ENCODE data around the gene RSPRY1.
"Not testable (repeated sequence)": the region's sequence is repeated elsewhere in the genome, so short reads cannot be mapped to it uniquely, and the experiment has no call there.

RSPRY1 gene

DNA sequence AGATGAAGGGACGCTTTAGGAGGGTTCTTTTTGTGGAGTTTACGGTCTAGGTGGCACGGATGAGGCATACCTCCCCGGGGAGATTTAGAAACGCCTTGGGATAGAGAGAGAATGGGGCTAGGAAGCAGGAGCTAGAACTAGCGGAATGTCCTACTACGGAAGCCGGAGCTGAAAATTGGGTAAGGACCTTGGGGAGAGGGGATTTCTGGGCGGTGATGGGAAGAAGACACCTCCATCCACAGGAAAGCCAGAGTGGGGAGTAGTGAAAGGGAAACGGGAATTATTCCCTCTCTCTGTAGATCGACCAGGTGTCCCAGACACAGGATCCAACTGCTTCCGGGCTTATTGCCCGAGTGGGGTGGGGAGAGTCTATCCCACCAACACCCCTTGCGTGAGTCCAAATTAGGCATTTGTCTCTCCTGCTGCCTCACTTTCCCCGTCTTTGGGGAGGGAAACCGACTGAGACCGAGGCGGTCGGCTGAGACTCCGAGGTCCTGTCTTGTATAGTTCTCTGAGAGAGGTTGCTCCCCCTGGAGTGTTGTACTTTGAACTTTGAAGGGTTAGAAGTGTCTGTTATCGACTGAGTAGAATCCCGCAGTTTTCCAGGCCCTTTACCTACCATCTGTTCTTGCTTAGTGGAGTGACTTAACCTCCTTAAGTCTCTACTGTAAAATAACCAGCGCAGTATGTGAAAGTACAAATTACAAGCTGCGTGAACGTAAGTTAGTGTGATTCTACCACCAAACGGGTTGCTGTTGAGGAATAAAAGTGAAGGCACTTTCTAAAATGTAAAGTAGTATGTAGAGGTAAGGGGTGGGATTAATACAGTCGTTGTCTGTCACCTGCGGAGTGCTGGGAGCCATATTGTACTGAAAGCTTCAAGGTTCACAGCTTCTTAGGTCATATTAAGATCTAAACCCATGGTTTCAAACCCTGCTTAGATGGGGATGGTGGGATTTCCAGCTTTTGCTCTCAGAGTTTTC is 1.0 kb downstream of the RSPRY1 start:
- in situ Hi-C loops (cut with MboI; ENCODE audit: low sequenced_read_pairs) = no loop called here
- Histone ChIP-seq H3K36me3 (replicated peaks) (0 out of 2 replicates have a peak, but pooled peaks cover 5% of the 10 kb centered on the region), H3K9me3 (no peaks in the 10 kb centered on the region), H3K27me3 (ENCODE audit: low read depth) (no peaks in the 10 kb centered on the region), H3K4me1 (peaks cover 5% of the 10 kb centered on the region; the same call in 1 of the 2 replicates), H3K4me3 (peak overlapping the region; percentile 91)
- DNase-seq (ENCODE audit: low spot score in 2 of 2) = peak in 1 of 2 experiments; percentile 36

DNA sequence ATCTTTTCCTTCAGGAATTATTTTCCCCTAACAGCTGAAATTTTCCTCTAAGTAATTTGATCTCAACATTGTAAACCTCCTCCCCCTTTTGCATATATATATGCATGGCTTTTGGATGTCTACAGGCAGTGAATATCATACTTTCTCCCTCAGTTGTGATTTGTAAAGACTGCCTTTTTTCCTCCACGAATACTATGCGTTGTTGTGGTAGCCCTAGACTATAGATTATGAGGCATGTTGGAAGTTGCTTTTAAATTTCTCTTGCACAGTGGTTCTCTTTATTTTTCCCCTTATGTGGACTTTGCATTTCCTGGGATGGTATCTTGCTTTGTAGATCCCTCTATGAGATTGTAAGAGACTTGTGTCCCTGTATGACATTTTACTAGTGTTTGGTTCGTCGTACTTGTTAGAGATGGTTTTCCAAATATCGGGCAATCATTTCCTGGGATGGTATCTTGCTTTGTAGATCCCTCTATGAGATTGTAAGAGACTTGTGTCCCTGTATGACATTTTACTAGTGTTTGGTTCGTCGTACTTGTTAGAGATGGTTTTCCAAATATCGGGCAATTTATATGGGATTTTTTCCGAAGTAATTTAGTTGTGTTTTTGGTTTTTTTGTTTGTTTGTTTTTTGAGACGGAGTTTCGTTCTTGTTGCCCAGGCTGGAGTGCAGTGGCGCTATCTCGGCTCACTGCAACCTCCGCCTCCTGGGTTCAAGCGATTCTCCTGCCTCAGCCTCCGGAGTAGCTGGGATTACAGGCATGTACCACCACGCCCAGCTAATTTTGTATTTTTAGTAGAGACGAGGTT is 2.0 kb downstream of the RSPRY1 start:
- H3K27me3 ChIP-seq (ENCODE audit: low read depth); H3K36me3 ChIP-seq (replicated peaks); H3K4me1 ChIP-seq; H3K9me3 ChIP-seq; in situ Hi-C loops (cut with MboI; ENCODE audit: low sequenced_read_pairs): not testable (repeated sequence)
- H3K4me3 ChIP-seq = peak overlapping the region; percentile 91
- peak in 1 of 2 experiments; percentile 31 for DNase-seq (ENCODE audit: low spot score in 2 of 2)

DNA sequence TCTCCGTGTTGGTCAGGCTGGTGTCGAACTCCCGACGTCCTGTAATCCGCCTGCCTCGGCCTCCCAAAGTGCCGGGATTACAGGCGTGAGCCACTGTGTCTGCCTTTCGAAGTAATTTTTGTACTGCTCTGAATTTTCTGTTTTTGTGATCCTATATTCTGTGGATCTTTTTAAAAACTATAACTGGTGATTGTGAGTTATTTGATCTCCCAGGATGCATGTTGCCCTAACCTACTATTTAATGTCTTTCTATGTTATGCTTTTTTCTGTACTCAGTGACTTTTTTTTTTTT is 2.5 kb downstream of the RSPRY1 start:
- no peak for DNase-seq (ENCODE audit: low spot score in 2 of 2)
- in situ Hi-C loops (cut with MboI; ENCODE audit: low sequenced_read_pairs) = no loop called here
- H3K36me3 ChIP-seq (replicated peaks) = 0 out of 2 replicates have a peak, but pooled peaks cover 5% of the 10 kb centered on the region
- H3K4me1 ChIP-seq = peaks cover 5% of the 10 kb centered on the region; the same call in 1 of the 2 replicates
- no peaks in the 10 kb centered on the region for H3K9me3 ChIP-seq
- H3K4me3 ChIP-seq = peak overlapping the region; percentile 91
- no peaks in the 10 kb centered on the region for H3K27me3 ChIP-seq (ENCODE audit: low read depth)

DNA sequence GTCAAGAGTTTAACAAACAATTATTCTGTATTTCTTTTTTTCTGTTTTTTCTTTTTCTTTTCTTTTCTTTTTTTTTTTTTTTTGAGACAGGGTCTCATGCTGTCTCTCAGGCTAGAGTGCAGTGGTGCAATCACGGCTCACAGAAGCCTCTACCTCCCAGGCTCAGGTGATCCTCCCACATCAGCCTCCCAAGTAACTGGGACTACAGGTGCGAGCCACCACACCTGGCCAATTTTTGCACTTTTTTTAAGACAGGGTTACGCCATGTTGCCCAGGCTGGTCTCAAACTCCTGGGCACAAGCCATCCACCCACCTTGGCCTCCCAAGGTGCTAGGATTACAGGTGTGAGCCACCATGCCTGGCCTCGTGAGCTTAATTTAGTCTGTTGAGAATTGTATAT is 3.4 kb downstream of the RSPRY1 start:
- H3K27me3 ChIP-seq (ENCODE audit: low read depth); H3K4me3 ChIP-seq; H3K9me3 ChIP-seq; H3K36me3 ChIP-seq (replicated peaks); H3K4me1 ChIP-seq; DNase-seq (ENCODE audit: low spot score in 2 of 2); in situ Hi-C loops (cut with MboI; ENCODE audit: low sequenced_read_pairs): not testable (repeated sequence)

DNA sequence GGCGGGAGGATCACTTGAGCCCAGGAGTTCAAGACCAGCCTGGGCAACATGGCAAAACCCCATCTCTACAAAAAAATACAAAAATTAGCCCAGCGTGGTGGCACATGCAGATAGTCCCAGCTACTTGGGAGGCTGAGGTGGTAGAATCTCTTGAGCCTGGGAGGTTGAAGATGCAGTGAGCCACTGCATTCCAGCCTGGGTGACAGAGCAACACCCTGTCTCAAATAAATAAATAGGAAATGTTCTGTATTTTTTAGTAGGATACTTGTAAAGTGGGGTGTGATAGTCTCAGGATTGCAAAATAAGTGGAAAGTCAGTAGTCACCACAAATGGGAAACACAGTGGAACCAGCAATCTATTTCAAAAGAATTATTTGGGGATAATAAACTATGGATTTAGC is 4.0 kb downstream of the RSPRY1 start:
- in situ Hi-C loops (cut with MboI; ENCODE audit: low sequenced_read_pairs) = no loop called here
- Histone ChIP-seq H3K27me3 (ENCODE audit: low read depth) (no peaks in the 10 kb centered on the region), H3K36me3 (replicated peaks) (0 out of 2 replicates have a peak, but pooled peaks cover 5% of the 10 kb centered on the region), H3K4me1 (no peaks in the 10 kb centered on the region), H3K9me3 (no peaks in the 10 kb centered on the region), H3K4me3 (no peak overlapping the region)
- DNase-seq (ENCODE audit: low spot score in 2 of 2) = no peak

DNA sequence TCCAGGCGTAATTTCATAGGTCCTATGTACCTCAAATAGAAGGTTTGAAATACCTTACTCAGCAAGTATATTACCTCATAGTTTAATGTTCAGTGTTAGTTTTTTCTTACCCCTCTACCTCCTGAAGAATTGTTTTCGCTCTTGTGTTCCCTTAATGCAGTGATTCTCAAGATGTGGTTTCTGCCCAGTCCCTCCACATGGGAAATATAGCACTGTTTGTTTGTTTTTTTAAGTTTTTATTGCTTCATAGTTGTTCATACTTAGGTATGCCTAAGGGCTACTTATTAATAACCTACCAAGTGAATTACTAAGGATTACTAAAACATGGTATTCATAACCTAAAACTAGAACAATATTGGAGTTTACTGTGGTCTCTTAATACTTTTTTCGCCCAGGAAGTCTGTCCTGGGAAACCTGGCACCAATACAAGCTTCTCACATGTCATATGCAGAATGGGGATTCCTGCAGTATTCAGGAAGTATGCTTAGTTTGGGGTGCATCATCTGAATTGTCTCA is 5.0 kb downstream of the RSPRY1 start:
- H3K36me3 ChIP-seq (replicated peaks) = 0 out of 2 replicates have a peak, but pooled peaks cover 5% of the 10 kb centered on the region
- H3K9me3 ChIP-seq = no peaks in the 10 kb centered on the region
- no peaks in the 10 kb centered on the region for H3K4me1 ChIP-seq
- in situ Hi-C loops (cut with MboI; ENCODE audit: low sequenced_read_pairs) = no loop called here
- H3K27me3 ChIP-seq (ENCODE audit: low read depth) = no peaks in the 10 kb centered on the region
- no peak for DNase-seq (ENCODE audit: low spot score in 2 of 2)
- H3K4me3 ChIP-seq = no peak overlapping the region

DNA sequence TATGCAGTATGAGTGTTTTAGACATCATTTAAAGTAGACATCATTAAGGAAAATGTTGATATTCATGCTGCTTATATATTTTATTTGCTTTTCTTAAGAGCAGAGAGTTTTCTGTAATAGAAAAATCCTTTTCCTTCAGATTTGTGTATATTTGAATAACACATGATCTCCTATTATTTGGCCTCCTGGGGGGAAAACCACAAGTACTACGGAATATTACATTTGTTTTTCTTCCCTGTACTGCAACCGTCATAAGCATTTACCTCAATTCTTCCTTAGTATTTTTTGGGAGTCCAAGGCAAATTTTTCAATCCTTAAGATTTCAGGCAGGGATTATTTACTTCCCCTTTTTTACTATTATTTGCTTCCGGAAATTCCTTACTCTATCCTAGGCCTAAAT is 6.0 kb downstream of the RSPRY1 start:
- Histone ChIP-seq H3K27me3 (ENCODE audit: low read depth) (no peaks in the 10 kb centered on the region), H3K4me1 (no peaks in the 10 kb centered on the region), H3K4me3 (no peak overlapping the region), H3K9me3 (no peaks in the 10 kb centered on the region), H3K36me3 (replicated peaks) (no peaks in the 10 kb centered on the region)
- DNase-seq (ENCODE audit: low spot score in 2 of 2) = no peak
- in situ Hi-C loops (cut with MboI; ENCODE audit: low sequenced_read_pairs) = no loop called here

DNA sequence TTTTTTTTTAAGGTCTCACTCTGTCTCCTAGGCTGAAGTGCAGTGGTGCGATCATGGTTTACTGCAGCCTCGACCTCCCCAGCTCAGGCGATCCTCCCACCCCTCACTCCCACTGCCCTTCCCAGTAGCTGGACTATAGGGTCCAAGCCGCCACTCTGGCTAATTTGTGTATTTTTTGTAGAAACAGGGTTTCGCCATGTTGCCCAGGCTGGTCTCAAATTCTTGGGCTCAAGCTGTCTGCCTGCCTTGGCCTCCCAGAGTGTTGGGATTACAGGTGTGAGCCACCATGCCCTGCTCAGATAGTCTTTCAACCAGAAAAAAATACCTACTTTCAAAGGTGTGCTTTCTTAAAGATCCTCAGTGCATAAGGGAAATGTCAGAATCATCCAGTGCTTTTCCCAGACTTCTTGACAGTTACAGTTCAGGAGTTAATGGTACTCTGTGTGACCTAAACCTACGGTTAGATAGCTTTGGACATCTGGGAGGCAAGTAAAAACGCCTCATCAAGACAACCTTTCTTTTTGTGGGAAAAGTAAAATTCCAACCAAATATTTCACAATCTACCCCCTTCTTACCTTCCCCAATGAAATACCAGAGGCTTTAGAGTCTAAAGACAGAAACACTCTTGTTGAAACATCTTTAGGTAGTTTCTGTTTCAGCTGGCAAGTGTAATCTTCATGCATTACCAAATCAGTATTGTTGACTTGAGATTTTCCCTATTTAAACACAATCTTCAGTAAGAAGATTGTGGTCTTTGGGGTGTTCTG is 6.8 kb downstream of the RSPRY1 start:
- Histone ChIP-seq H3K27me3 (ENCODE audit: low read depth) (no peaks in the 10 kb centered on the region), H3K4me3 (no peak overlapping the region), H3K9me3 (no peaks in the 10 kb centered on the region), H3K36me3 (replicated peaks) (no peaks in the 10 kb centered on the region), H3K4me1 (no peaks in the 10 kb centered on the region)
- no peak for DNase-seq (ENCODE audit: low spot score in 2 of 2)
- in situ Hi-C loops (cut with MboI; ENCODE audit: low sequenced_read_pairs) = no loop called here

DNA sequence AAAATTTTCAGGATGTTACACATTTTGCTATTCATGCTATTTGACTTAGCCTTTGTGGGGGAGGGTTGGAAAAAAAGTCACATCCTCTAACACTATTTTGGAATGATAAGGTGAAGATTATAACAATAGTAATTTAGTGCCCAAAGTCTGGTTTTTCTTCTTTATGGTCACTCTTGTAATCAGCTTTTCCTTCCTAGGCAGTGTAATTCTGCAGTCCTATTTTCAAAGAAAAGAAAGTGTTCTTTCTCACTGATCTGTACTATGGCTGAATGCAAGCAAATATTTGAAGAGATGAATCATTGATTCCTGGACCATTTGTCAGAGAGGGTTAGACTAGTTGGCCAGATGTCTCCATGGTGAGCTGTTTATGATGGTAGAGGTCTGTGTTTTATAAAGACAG is 8.4 kb downstream of the RSPRY1 start:
- in situ Hi-C loops (cut with MboI; ENCODE audit: low sequenced_read_pairs) = no loop called here
- no peaks in the 10 kb centered on the region for H3K4me1 ChIP-seq
- H3K9me3 ChIP-seq = no peaks in the 10 kb centered on the region
- no peaks in the 10 kb centered on the region for H3K27me3 ChIP-seq (ENCODE audit: low read depth)
- no peak overlapping the region for H3K4me3 ChIP-seq
- no peaks in the 10 kb centered on the region for H3K36me3 ChIP-seq (replicated peaks)
- no peak for DNase-seq (ENCODE audit: low spot score in 2 of 2)

DNA sequence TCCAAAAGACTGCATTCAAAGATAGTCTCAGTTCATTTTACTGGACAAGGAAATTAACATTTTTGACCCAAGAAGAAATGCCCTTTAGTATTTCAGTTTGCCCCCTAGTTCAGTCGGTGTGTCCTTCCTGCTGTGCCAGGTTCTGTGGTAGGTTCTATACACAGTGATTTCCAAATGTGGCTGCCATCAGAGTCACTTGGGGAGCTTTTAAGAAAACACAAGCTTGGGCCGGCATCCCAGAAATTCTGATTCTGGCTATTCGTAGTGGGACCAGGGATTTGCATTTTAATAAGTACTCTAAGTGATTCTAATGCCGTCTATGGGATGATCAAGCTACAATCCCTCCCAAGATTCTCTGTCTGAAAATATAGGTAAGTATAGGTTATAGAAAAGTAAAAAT is 10.2 kb downstream of the RSPRY1 start:
- in situ Hi-C loops (cut with MboI; ENCODE audit: low sequenced_read_pairs) = no loop called here
- no peak for DNase-seq (ENCODE audit: low spot score in 2 of 2)
- H3K27me3 ChIP-seq (ENCODE audit: low read depth) = no peaks in the 10 kb centered on the region
- H3K4me3 ChIP-seq = no peak overlapping the region
- H3K4me1 ChIP-seq = no peaks in the 10 kb centered on the region
- no peaks in the 10 kb centered on the region for H3K36me3 ChIP-seq (replicated peaks)
- H3K9me3 ChIP-seq = no peaks in the 10 kb centered on the region

DNA sequence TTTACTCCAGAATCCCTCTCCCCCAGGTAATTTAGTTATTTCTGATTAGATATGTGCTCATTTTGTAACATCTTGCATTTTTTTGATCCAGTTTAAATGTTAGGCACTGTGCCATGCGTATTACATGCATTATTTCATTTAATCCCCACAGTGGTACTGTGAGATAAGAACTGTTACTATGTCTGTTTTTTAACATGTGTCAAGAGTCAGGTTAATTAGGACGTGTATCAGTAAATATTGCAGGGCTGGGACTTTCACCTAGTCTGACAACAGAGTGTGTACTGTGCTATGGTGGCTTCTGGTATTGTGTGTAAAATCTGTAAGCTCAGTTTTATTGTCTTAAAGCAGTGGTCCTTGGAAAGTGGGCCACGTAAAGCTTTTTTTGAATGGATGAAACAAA is 10.6 kb downstream of the RSPRY1 start:
- H3K4me1 ChIP-seq = no peaks in the 10 kb centered on the region
- no peak overlapping the region for H3K4me3 ChIP-seq
- in situ Hi-C loops (cut with MboI; ENCODE audit: low sequenced_read_pairs) = no loop called here
- H3K36me3 ChIP-seq (replicated peaks) = no peaks in the 10 kb centered on the region
- no peaks in the 10 kb centered on the region for H3K27me3 ChIP-seq (ENCODE audit: low read depth)
- no peak for DNase-seq (ENCODE audit: low spot score in 2 of 2)
- no peaks in the 10 kb centered on the region for H3K9me3 ChIP-seq

DNA sequence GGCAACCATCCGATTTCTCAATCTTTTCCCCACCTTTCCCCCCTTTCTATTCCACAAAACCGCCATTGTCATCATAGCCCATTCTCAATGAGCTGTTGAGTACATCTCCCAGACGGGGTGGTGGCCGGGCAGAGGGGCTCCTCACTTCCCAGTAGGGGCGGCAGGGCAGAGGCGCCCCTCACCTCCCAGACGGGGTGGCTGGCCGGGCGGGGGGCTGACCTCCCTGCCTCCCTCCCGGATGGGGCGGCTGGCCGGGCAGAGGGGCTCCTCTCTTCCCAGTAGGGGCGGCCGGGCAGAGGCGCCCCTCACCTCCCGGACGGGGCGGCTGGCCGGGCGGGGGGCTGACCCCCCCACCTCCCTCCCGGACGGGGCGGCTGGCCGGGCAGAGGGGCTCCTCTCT is 14.2 kb downstream of the RSPRY1 start:
- DNase-seq (ENCODE audit: low spot score in 2 of 2); H3K27me3 ChIP-seq (ENCODE audit: low read depth); H3K4me1 ChIP-seq; in situ Hi-C loops (cut with MboI; ENCODE audit: low sequenced_read_pairs); H3K4me3 ChIP-seq; H3K9me3 ChIP-seq: not testable (repeated sequence)
- H3K36me3 ChIP-seq (replicated peaks) = peaks cover 14% of the 10 kb centered on the region

DNA sequence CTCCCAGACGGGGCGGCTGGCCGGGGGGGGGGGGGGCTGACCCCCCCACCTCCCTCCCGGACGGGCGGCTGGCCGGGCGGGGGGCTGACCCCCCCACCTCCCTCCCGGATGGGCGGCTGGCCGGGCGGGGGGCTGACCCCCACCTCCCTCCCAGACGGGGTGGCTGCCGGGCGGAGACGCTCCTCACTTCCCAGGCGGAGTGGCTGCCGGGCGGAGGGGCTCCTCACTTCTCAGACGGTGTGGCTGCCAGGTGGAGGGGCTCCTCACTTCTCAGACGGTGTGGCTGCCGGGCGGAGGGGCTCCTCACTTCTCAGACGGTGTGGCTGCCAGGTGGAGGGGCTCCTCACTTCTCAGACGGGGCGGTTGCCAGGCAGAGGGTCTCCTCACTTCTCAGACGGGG is 14.8 kb downstream of the RSPRY1 start:
- H3K27me3 ChIP-seq (ENCODE audit: low read depth); H3K4me1 ChIP-seq; DNase-seq (ENCODE audit: low spot score in 2 of 2); in situ Hi-C loops (cut with MboI; ENCODE audit: low sequenced_read_pairs); H3K4me3 ChIP-seq; H3K9me3 ChIP-seq: not testable (repeated sequence)
- H3K36me3 ChIP-seq (replicated peaks) = peaks cover 20% of the 10 kb centered on the region
